ENCODE data around the gene GARIN5A. TPM values are rescaled to one million over a fixed set of nuclear protein-coding genes. Genes with fewer than 3 reads are reported as not detected.

Gene GARIN5A
- 2.0 TPM for total RNA-seq (2021; ENCODE audit: unreplicated experiment)
- 3.5 TPM for polyA plus RNA-seq (2012; ENCODE audit: insufficient read length)
- percentile 25 among the genes with signal in this experiment for Bru-seq, nascent RNA
- percentile 24 among the genes with signal in this experiment for BruChase-seq, experiment 1, labeled RNA remaining after a 2-hour chase
- percentile 28 among the genes with signal in this experiment for BruChase-seq, experiment 2, labeled RNA remaining after a 6-hour chase
- long read RNA-seq, partial matches to known transcripts: 1 of 5 reads
- long read RNA-seq, other reads (novel, unspliced or antisense): 0 of 5 reads

DNA sequence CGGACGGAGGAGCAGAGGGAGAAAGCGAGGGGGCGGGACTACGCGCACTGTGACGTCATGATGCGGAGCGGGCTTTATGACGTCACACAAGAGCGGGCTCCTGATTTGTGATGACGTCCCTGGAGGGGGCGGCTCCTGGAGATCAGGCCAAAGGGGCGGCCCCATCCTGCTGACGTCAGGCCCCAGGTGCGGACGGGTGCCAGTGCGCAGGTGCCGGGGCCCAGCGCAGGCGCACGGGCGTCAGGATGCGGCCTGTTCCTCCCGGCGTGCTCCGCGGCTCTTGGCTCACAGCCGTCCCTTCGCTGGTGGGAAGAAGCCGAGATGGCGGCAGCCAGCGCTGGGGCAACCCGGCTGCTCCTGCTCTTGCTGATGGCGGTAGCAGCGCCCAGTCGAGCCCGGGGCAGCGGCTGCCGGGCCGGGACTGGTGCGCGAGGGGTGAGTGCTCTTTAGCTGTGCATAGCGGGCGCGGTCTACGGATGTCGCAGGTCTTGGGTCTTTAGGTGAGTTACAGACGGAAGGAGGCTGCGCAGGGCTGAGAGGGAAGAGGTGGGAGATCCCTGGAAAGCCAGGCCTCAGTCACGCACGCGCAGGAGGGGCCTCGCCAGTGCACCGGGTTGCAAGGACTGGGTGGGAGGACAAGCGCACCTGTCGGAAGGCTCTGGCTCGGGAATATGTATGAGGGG, at the start of gene GARIN5A, which contains the start of gene EMC10:
TSS of gene GARIN5A (minus strand) at position 625 of the 683 bp plus-strand sequence. CDS start at position 165, 460 bp downstream.
TSS of gene EMC10 (plus strand) at position 284 of the 683 bp plus-strand sequence. CDS start at position 322, 38 bp downstream.
- DNase-seq (ENCODE audit: low read depth, low spot score) (peak; percentile 47), ATAC-seq (peak; percentile 94)
- Histone ChIP-seq H3K27me3 (ENCODE audit: control insufficient read depth, insufficient read depth, low read length) (no peaks in the 10 kb centered on the region), H3K36me3 (ENCODE audit: control insufficient read depth, insufficient read depth, low read length) (no peaks in the 10 kb centered on the region), H3K27ac (ENCODE audit: low read length) (peak within 1 kb of the TSS; percentile 74), H3K4me3 (ENCODE audit: low read depth in 2 of 2, low read length in 2 of 2) (peak within 1 kb of the TSS; percentile 81 to 89), H3K4me1 (ENCODE audit: control insufficient read depth, insufficient read depth, low read length) (no peaks in the 10 kb centered on the region), H3K9me3 (ENCODE audit: control insufficient read depth, insufficient read depth, low read depth, low read length) (no peaks in the 10 kb centered on the region)
- in situ Hi-C loops (cut with HindIII; ENCODE audit: low pct_unique_long_range_greater_than_20kb, low sequenced_read_pairs): no loop called here
- ChIA-PET POLR2A (no interaction called here), CTCF (no interaction called here)
- intact Hi-C loops (cut with micrococcal nuclease; ENCODE audit: unreplicated experiment): no loop called here
- BruUV-seq (replicated peaks): no TSS peak
- no peak for TF ChIP-seq TCF7L2 (IDR thresholded peaks at IDR 0.05; ENCODE audit: low read depth, low read length)
- peak; percentile 74 for TF ChIP-seq POLR2AphosphoS5 (IDR thresholded peaks at IDR 0.05; ENCODE audit: low read depth, low read length)
- TF ChIP-seq, protein P1, sequence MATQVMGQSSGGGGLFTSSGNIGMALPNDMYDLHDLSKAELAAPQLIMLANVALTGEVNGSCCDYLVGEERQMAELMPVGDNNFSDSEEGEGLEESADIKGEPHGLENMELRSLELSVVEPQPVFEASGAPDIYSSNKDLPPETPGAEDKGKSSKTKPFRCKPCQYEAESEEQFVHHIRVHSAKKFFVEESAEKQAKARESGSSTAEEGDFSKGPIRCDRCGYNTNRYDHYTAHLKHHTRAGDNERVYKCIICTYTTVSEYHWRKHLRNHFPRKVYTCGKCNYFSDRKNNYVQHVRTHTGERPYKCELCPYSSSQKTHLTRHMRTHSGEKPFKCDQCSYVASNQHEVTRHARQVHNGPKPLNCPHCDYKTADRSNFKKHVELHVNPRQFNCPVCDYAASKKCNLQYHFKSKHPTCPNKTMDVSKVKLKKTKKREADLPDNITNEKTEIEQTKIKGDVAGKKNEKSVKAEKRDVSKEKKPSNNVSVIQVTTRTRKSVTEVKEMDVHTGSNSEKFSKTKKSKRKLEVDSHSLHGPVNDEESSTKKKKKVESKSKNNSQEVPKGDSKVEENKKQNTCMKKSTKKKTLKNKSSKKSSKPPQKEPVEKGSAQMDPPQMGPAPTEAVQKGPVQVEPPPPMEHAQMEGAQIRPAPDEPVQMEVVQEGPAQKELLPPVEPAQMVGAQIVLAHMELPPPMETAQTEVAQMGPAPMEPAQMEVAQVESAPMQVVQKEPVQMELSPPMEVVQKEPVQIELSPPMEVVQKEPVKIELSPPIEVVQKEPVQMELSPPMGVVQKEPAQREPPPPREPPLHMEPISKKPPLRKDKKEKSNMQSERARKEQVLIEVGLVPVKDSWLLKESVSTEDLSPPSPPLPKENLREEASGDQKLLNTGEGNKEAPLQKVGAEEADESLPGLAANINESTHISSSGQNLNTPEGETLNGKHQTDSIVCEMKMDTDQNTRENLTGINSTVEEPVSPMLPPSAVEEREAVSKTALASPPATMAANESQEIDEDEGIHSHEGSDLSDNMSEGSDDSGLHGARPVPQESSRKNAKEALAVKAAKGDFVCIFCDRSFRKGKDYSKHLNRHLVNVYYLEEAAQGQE (IDR thresholded peaks at IDR 0.05; ENCODE audit: insufficient read depth in 1 of 2, low read depth in 2 of 2, low read length in 1 of 2): no peak
- TF ChIP-seq SIN3A (IDR thresholded peaks at IDR 0.05; ENCODE audit: borderline replicate concordance, insufficient read depth, low read depth, low read length): 0 out of 2 replicates have a peak, but pooled peaks have one; percentile 40
- TF ChIP-seq, protein P2, sequence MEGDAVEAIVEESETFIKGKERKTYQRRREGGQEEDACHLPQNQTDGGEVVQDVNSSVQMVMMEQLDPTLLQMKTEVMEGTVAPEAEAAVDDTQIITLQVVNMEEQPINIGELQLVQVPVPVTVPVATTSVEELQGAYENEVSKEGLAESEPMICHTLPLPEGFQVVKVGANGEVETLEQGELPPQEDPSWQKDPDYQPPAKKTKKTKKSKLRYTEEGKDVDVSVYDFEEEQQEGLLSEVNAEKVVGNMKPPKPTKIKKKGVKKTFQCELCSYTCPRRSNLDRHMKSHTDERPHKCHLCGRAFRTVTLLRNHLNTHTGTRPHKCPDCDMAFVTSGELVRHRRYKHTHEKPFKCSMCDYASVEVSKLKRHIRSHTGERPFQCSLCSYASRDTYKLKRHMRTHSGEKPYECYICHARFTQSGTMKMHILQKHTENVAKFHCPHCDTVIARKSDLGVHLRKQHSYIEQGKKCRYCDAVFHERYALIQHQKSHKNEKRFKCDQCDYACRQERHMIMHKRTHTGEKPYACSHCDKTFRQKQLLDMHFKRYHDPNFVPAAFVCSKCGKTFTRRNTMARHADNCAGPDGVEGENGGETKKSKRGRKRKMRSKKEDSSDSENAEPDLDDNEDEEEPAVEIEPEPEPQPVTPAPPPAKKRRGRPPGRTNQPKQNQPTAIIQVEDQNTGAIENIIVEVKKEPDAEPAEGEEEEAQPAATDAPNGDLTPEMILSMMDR (IDR thresholded peaks at IDR 0.05): no peak

DNA sequence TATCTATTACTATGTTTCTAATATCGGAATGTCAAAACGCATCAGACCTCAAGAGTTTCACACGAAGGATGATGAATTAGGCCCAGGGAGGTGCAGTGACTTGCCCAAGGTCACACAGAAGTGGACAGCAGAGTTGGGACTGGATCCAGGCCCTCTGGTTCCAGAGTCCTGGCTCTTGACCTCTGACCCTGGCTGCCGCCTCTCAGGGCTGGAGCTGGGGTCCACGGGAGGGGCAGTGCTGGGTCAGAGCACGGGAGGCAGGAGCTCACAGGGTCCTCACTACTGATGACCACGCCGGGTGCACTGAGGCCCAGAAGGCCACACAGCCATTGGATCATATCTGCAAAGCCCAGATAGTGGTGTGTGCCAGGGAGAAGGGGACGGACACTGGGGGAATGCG, 46.2 kb upstream of the GARIN5A start:
- Histone ChIP-seq H3K4me1 (ENCODE audit: control insufficient read depth, insufficient read depth, low read length) (no peaks in the 10 kb centered on the region), H3K4me3 (ENCODE audit: low read depth in 2 of 2, low read length in 2 of 2) (no peak overlapping the region), H3K9me3 (ENCODE audit: control insufficient read depth, insufficient read depth, low read depth, low read length) (no peaks in the 10 kb centered on the region), H3K36me3 (ENCODE audit: control insufficient read depth, insufficient read depth, low read length) (no peaks in the 10 kb centered on the region), H3K27ac (ENCODE audit: low read length) (no peak overlapping the region), H3K27me3 (ENCODE audit: control insufficient read depth, insufficient read depth, low read length) (no peaks in the 10 kb centered on the region)
- ATAC-seq: no peak
- POLR2A ChIA-PET: no interaction called here
- intact Hi-C loops (cut with micrococcal nuclease; ENCODE audit: unreplicated experiment) (no loop called here), in situ Hi-C loops (cut with HindIII; ENCODE audit: low pct_unique_long_range_greater_than_20kb, low sequenced_read_pairs) (no loop called here)
- CTCF ChIA-PET: no interaction called here
- no peak for DNase-seq (ENCODE audit: low read depth, low spot score)
- BruUV-seq (replicated peaks): no TSS peak
- TF ChIP-seq, protein P1 (IDR thresholded peaks at IDR 0.05; ENCODE audit: insufficient read depth in 1 of 2, low read depth in 2 of 2, low read length in 1 of 2): no peak
- TF ChIP-seq SIN3A (IDR thresholded peaks at IDR 0.05; ENCODE audit: borderline replicate concordance, insufficient read depth, low read depth, low read length) (no peak), TCF7L2 (IDR thresholded peaks at IDR 0.05; ENCODE audit: low read depth, low read length) (no peak), POLR2AphosphoS5 (IDR thresholded peaks at IDR 0.05; ENCODE audit: low read depth, low read length) (no peak)
- TF ChIP-seq, protein P2 (IDR thresholded peaks at IDR 0.05): no peak

All from Panc1 (cell line).